ENCODE data around the gene CNOT8. TPM values are rescaled to one million over a fixed set of nuclear protein-coding genes. Genes with fewer than 3 reads are reported as not detected.

Gene CNOT8
- total and polyA plus RNA-seq, 9 of the 15 experiments (the other 6 are each of a cell fraction or from before 2014, with no cell fraction given), result 15.2 to 68.9 (median 52.1) TPM

DNA sequence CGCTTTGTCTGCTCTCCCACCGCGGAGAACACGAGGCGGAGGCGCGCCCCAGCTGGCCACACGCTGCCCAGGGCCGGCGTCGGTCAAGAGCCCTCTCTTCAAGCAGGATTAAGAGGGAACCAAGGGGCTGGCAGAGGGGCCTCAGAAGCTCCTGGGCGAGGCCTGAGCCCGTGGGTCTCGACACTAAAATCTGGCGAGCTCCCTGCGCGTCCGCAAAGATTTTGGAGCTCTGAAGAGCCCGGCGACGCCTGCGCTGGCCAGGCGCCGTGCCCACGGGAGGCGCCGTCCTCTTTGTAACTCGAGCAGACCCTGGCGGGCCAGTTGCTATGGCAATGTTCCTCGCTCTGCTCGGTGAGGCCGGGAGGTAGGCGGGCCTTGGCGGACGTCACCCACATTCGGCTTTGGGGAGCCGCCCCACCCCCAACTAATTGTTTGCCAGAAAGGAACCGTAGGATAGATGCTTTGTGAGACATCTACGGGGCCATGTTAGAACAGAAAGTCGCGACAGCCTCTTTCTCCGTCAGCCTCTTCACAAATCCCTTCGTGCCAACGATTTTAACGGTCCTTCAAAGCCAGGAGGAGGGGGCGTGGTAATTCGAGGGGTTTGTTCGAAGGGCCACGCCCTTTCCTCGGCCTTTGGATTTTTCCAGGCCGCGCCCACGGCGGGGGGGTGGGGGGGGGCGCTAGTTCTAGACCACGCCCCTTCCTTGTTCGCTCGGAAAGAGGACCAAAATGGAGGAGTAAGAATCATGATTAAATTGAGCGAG is 714 bp upstream of the CNOT8 start (continued):
- TF ChIP-seq RNF2 (IDR thresholded peaks at IDR 0.05), result no peak; the same call in none of the 2 replicates
- TF ChIP-seq, protein P1, sequence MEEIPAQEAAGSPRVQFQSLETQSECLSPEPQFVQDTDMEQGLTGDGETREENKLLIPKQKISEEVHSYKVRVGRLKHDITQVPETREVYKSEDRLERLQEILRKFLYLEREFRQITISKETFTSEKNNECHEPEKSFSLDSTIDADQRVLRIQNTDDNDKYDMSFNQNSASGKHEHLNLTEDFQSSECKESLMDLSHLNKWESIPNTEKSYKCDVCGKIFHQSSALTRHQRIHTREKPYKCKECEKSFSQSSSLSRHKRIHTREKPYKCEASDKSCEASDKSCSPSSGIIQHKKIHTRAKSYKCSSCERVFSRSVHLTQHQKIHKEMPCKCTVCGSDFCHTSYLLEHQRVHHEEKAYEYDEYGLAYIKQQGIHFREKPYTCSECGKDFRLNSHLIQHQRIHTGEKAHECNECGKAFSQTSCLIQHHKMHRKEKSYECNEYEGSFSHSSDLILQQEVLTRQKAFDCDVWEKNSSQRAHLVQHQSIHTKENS (CRISPR knock-in tag; IDR thresholded peaks at IDR 0.05), result no peak
- peak; percentile 51; the same call in 1 of the 2 replicates for TF ChIP-seq FOXK1 (CRISPR knock-in tag; IDR thresholded peaks at IDR 0.05; ENCODE audit: borderline replicate concordance)
- TF ChIP-seq, protein P2, sequence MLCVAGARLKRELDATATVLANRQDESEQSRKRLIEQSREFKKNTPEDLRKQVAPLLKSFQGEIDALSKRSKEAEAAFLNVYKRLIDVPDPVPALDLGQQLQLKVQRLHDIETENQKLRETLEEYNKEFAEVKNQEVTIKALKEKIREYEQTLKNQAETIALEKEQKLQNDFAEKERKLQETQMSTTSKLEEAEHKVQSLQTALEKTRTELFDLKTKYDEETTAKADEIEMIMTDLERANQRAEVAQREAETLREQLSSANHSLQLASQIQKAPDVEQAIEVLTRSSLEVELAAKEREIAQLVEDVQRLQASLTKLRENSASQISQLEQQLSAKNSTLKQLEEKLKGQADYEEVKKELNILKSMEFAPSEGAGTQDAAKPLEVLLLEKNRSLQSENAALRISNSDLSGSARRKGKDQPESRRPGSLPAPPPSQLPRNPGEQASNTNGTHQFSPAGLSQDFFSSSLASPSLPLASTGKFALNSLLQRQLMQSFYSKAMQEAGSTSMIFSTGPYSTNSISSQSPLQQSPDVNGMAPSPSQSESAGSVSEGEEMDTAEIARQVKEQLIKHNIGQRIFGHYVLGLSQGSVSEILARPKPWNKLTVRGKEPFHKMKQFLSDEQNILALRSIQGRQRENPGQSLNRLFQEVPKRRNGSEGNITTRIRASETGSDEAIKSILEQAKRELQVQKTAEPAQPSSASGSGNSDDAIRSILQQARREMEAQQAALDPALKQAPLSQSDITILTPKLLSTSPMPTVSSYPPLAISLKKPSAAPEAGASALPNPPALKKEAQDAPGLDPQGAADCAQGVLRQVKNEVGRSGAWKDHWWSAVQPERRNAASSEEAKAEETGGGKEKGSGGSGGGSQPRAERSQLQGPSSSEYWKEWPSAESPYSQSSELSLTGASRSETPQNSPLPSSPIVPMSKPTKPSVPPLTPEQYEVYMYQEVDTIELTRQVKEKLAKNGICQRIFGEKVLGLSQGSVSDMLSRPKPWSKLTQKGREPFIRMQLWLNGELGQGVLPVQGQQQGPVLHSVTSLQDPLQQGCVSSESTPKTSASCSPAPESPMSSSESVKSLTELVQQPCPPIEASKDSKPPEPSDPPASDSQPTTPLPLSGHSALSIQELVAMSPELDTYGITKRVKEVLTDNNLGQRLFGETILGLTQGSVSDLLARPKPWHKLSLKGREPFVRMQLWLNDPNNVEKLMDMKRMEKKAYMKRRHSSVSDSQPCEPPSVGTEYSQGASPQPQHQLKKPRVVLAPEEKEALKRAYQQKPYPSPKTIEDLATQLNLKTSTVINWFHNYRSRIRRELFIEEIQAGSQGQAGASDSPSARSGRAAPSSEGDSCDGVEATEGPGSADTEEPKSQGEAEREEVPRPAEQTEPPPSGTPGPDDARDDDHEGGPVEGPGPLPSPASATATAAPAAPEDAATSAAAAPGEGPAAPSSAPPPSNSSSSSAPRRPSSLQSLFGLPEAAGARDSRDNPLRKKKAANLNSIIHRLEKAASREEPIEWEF (CRISPR knock-in tag; IDR thresholded peaks at IDR 0.05), result no peak
- peak; percentile 54; the same call in 1 of the 2 replicates for TF ChIP-seq MYBL2 (IDR thresholded peaks at IDR 0.05; ENCODE audit: low read depth)
- no peak for TF ChIP-seq MYBL2 (CRISPR knock-in tag; IDR thresholded peaks at IDR 0.05; ENCODE audit: borderline replicate concordance)
- 0 out of 2 replicates have a peak, but pooled peaks have one; percentile 3 for TF ChIP-seq DPF2 (IDR thresholded peaks at IDR 0.05)
- TF ChIP-seq ZNF224 (CRISPR knock-in tag; IDR thresholded peaks at IDR 0.05), result no peak
- TF ChIP-seq ZNF398 (CRISPR knock-in tag; IDR thresholded peaks at IDR 0.05), result no peak
- peak; percentile 35 for TF ChIP-seq PHF20 (IDR thresholded peaks at IDR 0.05; ENCODE audit: partially characterized antibody)
- peak; percentile 74 for TF ChIP-seq CXXC5 (CRISPR knock-in tag; IDR thresholded peaks at IDR 0.05)
- TF ChIP-seq, protein P3, sequence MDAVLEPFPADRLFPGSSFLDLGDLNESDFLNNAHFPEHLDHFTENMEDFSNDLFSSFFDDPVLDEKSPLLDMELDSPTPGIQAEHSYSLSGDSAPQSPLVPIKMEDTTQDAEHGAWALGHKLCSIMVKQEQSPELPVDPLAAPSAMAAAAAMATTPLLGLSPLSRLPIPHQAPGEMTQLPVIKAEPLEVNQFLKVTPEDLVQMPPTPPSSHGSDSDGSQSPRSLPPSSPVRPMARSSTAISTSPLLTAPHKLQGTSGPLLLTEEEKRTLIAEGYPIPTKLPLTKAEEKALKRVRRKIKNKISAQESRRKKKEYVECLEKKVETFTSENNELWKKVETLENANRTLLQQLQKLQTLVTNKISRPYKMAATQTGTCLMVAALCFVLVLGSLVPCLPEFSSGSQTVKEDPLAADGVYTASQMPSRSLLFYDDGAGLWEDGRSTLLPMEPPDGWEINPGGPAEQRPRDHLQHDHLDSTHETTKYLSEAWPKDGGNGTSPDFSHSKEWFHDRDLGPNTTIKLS (IDR thresholded peaks at IDR 0.05; ENCODE audit: borderline replicate concordance, low read depth), result peak; percentile 43; the same call in 1 of the 2 replicates
- peak; percentile 1 for TF ChIP-seq POLR2A (conservative IDR thresholded peaks at IDR 0.05)
- TF ChIP-seq POU5F1 (IDR thresholded peaks at IDR 0.05; ENCODE audit: borderline replicate concordance, low read depth, low read length, partially characterized antibody), result no peak
- no peak for TF ChIP-seq ZNF780A (CRISPR knock-in tag; IDR thresholded peaks at IDR 0.05)
- 0 out of 2 replicates have a peak, but pooled peaks have one; percentile 10 for TF ChIP-seq USF1 (CRISPR knock-in tag; IDR thresholded peaks at IDR 0.05)
- TF ChIP-seq U2AF1 (optimal IDR thresholded peaks at IDR 0.05; ENCODE audit: low read depth, low read length), result no peak
- TF ChIP-seq ZEB2 (IDR thresholded peaks at IDR 0.05), result no peak
